Measurements from ENCODE around the gene CLDN14. TPM values are rescaled to one million over a fixed set of nuclear protein-coding genes. Genes with fewer than 3 reads are reported as not detected.

The CLDN14 gene
- polyA plus RNA-seq, 3 donors = 0.22 to 0.59 TPM; not detected in 1

- 73 to 86% (median 85%) methylated on average over 9 of the region's 9 CpGs for WGBS, 3 donors
- no peak overlapping the region for H3K27ac ChIP-seq (ENCODE audit: low read depth, low read length)
These were observed 26.6 kb upstream of the CLDN14 start for GRCh38 chr21:36506482-36506881.

GRCh38 chr21:36504067-36505058, 24.4 kb upstream of the CLDN14 start:
- H3K27ac ChIP-seq (ENCODE audit: low read depth, low read length) = no peak overlapping the region
- 31 to 36% (median 34%) methylated on average over 5 of the region's 5 CpGs for WGBS, 3 donors

- H3K27ac ChIP-seq (ENCODE audit: low read depth, low read length) = no peak overlapping the region
- WGBS, 3 donors = 73 to 88% (median 83%) methylated on average over 2 of the region's 2 CpGs
These were observed 22.4 kb upstream of the CLDN14 start for GRCh38 chr21:36502365-36502764.

GRCh38 chr21:36501589-36501892, 21.6 kb upstream of the CLDN14 start:
- H3K27ac ChIP-seq (ENCODE audit: low read depth, low read length) = no peak overlapping the region
- WGBS, 3 donors = 71 to 82% (median 75%) methylated on average over 4 of the region's 4 CpGs

GRCh38 chr21:36499578-36500471, 19.9 kb upstream of the CLDN14 start:
- H3K27ac ChIP-seq (ENCODE audit: low read depth, low read length) = no peak overlapping the region
- WGBS, 3 donors = 63 to 76% (median 73%) methylated on average over 25 of the region's 25 CpGs

- WGBS, 3 donors = 83 to 85% (median 84%) methylated on average over 8 of the region's 8 CpGs
- no peak overlapping the region for H3K27ac ChIP-seq (ENCODE audit: low read depth, low read length)
These were observed 14.6 kb upstream of the CLDN14 start for GRCh38 chr21:36494557-36494956.

GRCh38 chr21:36491209-36491910, 11.4 kb upstream of the CLDN14 start:
- WGBS, 3 donors = 82 to 87% (median 85%) methylated on average over 16 of the region's 16 CpGs
- H3K27ac ChIP-seq (ENCODE audit: low read depth, low read length) = no peak overlapping the region

GRCh38 chr21:36489776-36490165, 9.8 kb upstream of the CLDN14 start:
- no peak overlapping the region for H3K27ac ChIP-seq (ENCODE audit: low read depth, low read length)
- 81 to 82% (median 82%) methylated on average over 7 of the region's 7 CpGs for WGBS, 3 donors

- 70 to 76% (median 75%) methylated on average over 10 of the region's 10 CpGs for WGBS, 3 donors
- no peak overlapping the region for H3K27ac ChIP-seq (ENCODE audit: low read depth, low read length)
These were observed 9.3 kb upstream of the CLDN14 start for GRCh38 chr21:36489103-36489775.

GRCh38 chr21:36487641-36488307, 7.9 kb upstream of the CLDN14 start:
- H3K27ac ChIP-seq (ENCODE audit: low read depth, low read length) = no peak overlapping the region
- WGBS, 3 donors = 28 to 40% (median 38%) methylated on average over 6 of the region's 6 CpGs

- H3K27ac ChIP-seq (ENCODE audit: low read depth, low read length) = no peak overlapping the region
- 83 to 92% (median 86%) methylated on average over 9 of the region's 9 CpGs for WGBS, 3 donors
These were observed 6.3 kb upstream of the CLDN14 start for GRCh38 chr21:36486246-36486645.

GRCh38 chr21:36485476-36485875, 5.6 kb upstream of the CLDN14 start:
- WGBS, 3 donors = 91 to 93% (median 92%) methylated on average over 7 of the region's 7 CpGs
- no peak overlapping the region for H3K27ac ChIP-seq (ENCODE audit: low read depth, low read length)

GRCh38 chr21:36483095-36483494, 3.2 kb upstream of the CLDN14 start:
- WGBS, 3 donors = 93 to 95% (median 94%) methylated on average over 10 of the region's 10 CpGs

GRCh38 chr21:36482673-36483072, 2.8 kb upstream of the CLDN14 start:
- 82 to 93% (median 88%) methylated on average over 4 of the region's 4 CpGs for WGBS, 3 donors
- no peak overlapping the region for H3K27ac ChIP-seq (ENCODE audit: low read depth, low read length)

More at GRCh38 chr21:36483095-36483494, 3.2 kb upstream of the CLDN14 start:
- H3K27ac ChIP-seq (ENCODE audit: low read depth, low read length) = no peak overlapping the region

- no peak overlapping the region for H3K27ac ChIP-seq (ENCODE audit: low read depth, low read length)
- 67 to 74% (median 70%) methylated on average over 4 of the region's 4 CpGs for WGBS, 3 donors
These were observed 2.3 kb upstream of the CLDN14 start for GRCh38 chr21:36482181-36482580.

- 33 to 84% (median 82%) methylated on average over 5 of the region's 5 CpGs for WGBS, 3 donors
- H3K27ac ChIP-seq (ENCODE audit: low read depth, low read length) = no peak overlapping the region
These were observed 1.7 kb upstream of the CLDN14 start for GRCh38 chr21:36481639-36482038.

- 91 to 94% (median 92%) methylated on average over 12 of the region's 12 CpGs for WGBS, 3 donors
- H3K27ac ChIP-seq (ENCODE audit: low read depth, low read length) = no peak overlapping the region
These were observed 696 bp upstream of the CLDN14 start for GRCh38 chr21:36480618-36481017.

GRCh38 chr21:36478941-36479340, 981 bp downstream of the CLDN14 start:
- 52 to 71% (median 53%) methylated on average over 7 of the region's 7 CpGs for WGBS, 3 donors
- H3K27ac ChIP-seq (ENCODE audit: low read depth, low read length) = no peak overlapping the region

All from adipose tissue (tissue), 3 donors.